HCT116 (cell line): ENCODE results near the gene DLG4. TPM values are rescaled to one million over a fixed set of nuclear protein-coding genes. Genes with fewer than 3 reads are reported as not detected.

Source experiments
- ATAC-seq: fragments of 200-7000 bp; cut with Tn5 transposase; 2 replicates; pipeline ENCODE4 v1.9.1; 2020; ENCODE audit warnings: mild to moderate bottlenecking, moderate library complexity
- BruUV-seq: library from RNA; stranded (reverse); fragments of 400-500 nt; replicated peaks from 2 replicates; lab custom pipeline; 2021; lab: Mats Ljungman, UMichigan
- CTCF ChIA-PET: fragments of 300-600 bp; sonication (Branson Sonifier 250); formaldehyde crosslinking; loops from one replicate; lab custom pipeline; 2021; ENCODE audit warnings: antibody characterized with exemption; lab: Charles Lee
- POLR2A ChIA-PET: fragments of 300-600, 350-600 bp; sonication (Branson Sonifier 250); formaldehyde crosslinking; loops from one replicate; lab custom pipeline; 2021; ENCODE audit warnings: antibody characterized with exemption; lab: Charles Lee
- RAD21 ChIA-PET, 2 experiments: fragments of 300-600 bp; sonication (Branson Sonifier 250); formaldehyde crosslinking; loops; one replicate each; lab custom pipeline; 2023; ENCODE audit warnings: low total read pairs in 2 of 2; ENCODE audit not compliant: uncharacterized antibody in 2 of 2, unreplicated experiment in 2 of 2, low non-redundant PET in 1 of 2; lab: Charles Lee
- DNase-seq: peaks from one replicate; pipeline ENCODE4 v3.0.0-alpha.2; 2010; ENCODE audit warnings: low read depth, low spot score
- H2AFZ ChIP-seq: fragments of 200-600 bp; shearing (Covaris generic), sonication (generic); 2 replicates; pipeline ENCODE4 v1.6.1; 2017; ENCODE audit warnings: low read depth, mixed run types, mixed read lengths, antibody characterized with exemption, low read length; ENCODE audit not compliant: poor library complexity, severe bottlenecking
- H3K27ac ChIP-seq: 2 replicates; pipeline ENCODE4 v1.5.1; 2012; ENCODE audit warnings: low read depth, low read length
- H3K27me3 ChIP-seq: fragments of 200-600 bp; sonication (generic); 2 replicates; pipeline ENCODE4 v1.6.1; 2016; ENCODE audit warnings: mixed run types, low read length, mixed read lengths; ENCODE audit not compliant: insufficient read depth
- H3K36me3 ChIP-seq, 2 experiments: fragments of 200-500 bp in 1 of 2; fragments of 200-600 bp in 1 of 2; sonication (Bioruptor generic) in 1 of 2; sonication (generic) in 1 of 2; 2 replicates each; pipeline versions ENCODE4 v1.5.1 to v1.6.1; 2014 to 2016; ENCODE audit warnings: low read length in 2 of 2, inconsistent platforms in 1 of 2, mixed read lengths in 1 of 2, mixed run types in 1 of 2; ENCODE audit not compliant: insufficient read depth in 2 of 2, control insufficient read depth in 1 of 2
- H3K4me1 ChIP-seq, 2 experiments: fragments of 200-600 bp in 1 of 2; sonication (generic) in 1 of 2; 2 replicates each; pipeline versions ENCODE4 v1.5.1 to v1.6.1; 2012 to 2017; ENCODE audit warnings: low read length in 2 of 2, inconsistent platforms in 1 of 2, mild to moderate bottlenecking in 1 of 2, mixed read lengths in 1 of 2, mixed run types in 1 of 2, moderate library complexity in 1 of 2; ENCODE audit not compliant: insufficient read depth in 2 of 2, control insufficient read depth in 1 of 2
- H3K4me2 ChIP-seq: fragments of 200-600 bp; sonication (generic); 2 replicates; pipeline ENCODE4 v1.6.1; 2017; ENCODE audit warnings: mixed run types, low read length, mixed read lengths
- H3K4me3 ChIP-seq, 2 experiments: fragments of 200-600 bp in 1 of 2; sonication (generic) in 1 of 2; replicated peaks in 1 of 2; 2 replicates each; pipeline ENCODE4 v1.5.1; 2011 to 2016; ENCODE audit warnings: low read length in 2 of 2, control low read depth in 1 of 2, low read depth in 1 of 2, mild to moderate bottlenecking in 1 of 2, mixed read lengths in 1 of 2, mixed run types in 1 of 2
- H3K79me2 ChIP-seq: fragments of 200-600 bp; sonication (generic); 2 replicates; pipeline ENCODE4 v1.6.1; 2017; ENCODE audit warnings: mild to moderate bottlenecking, mixed run types, low read length, moderate library complexity, mixed read lengths; ENCODE audit not compliant: insufficient read depth
- H3K9ac ChIP-seq: fragments of 200-600 bp; sonication (generic); 2 replicates; pipeline ENCODE4 v1.6.1; 2016; ENCODE audit warnings: low read length, mixed read lengths
- H3K9me2 ChIP-seq: fragments of 200-600 bp; sonication (generic), shearing (Covaris generic); 2 replicates; pipeline ENCODE4 v1.6.1; 2017; ENCODE audit warnings: mixed run types, mild to moderate bottlenecking, moderate library complexity; ENCODE audit not compliant: insufficient read depth
- H3K9me3 ChIP-seq, 2 experiments: fragments of 200-500 bp in 1 of 2; fragments of 200-600 bp in 1 of 2; sonication (Bioruptor generic) in 1 of 2; sonication (generic) in 1 of 2; 2 replicates each; pipeline ENCODE4 v1.6.1; 2014 to 2017; ENCODE audit warnings: low read length in 2 of 2, mixed read lengths in 2 of 2, inconsistent platforms in 1 of 2, low read depth in 1 of 2, mild to moderate bottlenecking in 1 of 2, mixed run types in 1 of 2, moderate library complexity in 1 of 2; ENCODE audit not compliant: control insufficient read depth in 1 of 2, insufficient read depth in 1 of 2
- H4K20me1 ChIP-seq: fragments of 200-600 bp; sonication (generic), shearing (Covaris generic); 2 replicates; pipeline ENCODE4 v1.6.1; 2017; ENCODE audit warnings: mixed run types, mild to moderate bottlenecking, moderate library complexity; ENCODE audit not compliant: insufficient read depth
- ATF3 ChIP-seq: IDR thresholded peaks from 2 replicates; pipeline ENCODE4 v1.6.1; 2012
- CEBPB ChIP-seq: IDR thresholded peaks from 2 replicates; pipeline ENCODE4 v1.6.1; 2012; ENCODE audit warnings: low read depth
- EGR1 ChIP-seq: IDR thresholded peaks from 2 replicates; pipeline ENCODE4 v1.6.1; 2012; ENCODE audit warnings: low read depth
- EZH2 ChIP-seq: fragments of 200-600 bp; sonication (generic); IDR thresholded peaks from 2 replicates; pipeline ENCODE4 v1.6.1; 2017; ENCODE audit warnings: antibody characterized with exemption, mixed run types
- EZH2phosphoT487 ChIP-seq: fragments of 200-600 bp; IDR thresholded peaks from 2 replicates; pipeline ENCODE4 v1.6.1; 2018; ENCODE audit warnings: antibody characterized with exemption, borderline replicate concordance
- FOSL1 ChIP-seq: IDR thresholded peaks from 2 replicates; pipeline ENCODE4 v1.6.1; 2012; ENCODE audit warnings: low read depth
- JUND ChIP-seq: IDR thresholded peaks from 2 replicates; pipeline ENCODE4 v1.6.1; 2012
- MAX ChIP-seq: IDR thresholded peaks from 2 replicates; pipeline ENCODE4 v1.6.1; 2012
- POLR2A ChIP-seq: IDR thresholded peaks from 2 replicates; pipeline ENCODE4 v1.7.0; 2011; ENCODE audit warnings: borderline replicate concordance; ENCODE audit not compliant: insufficient read depth, insufficient read length; ENCODE audit errors: extremely low read depth
- POLR2AphosphoS5 ChIP-seq: IDR thresholded peaks from 2 replicates; pipeline ENCODE4 v1.6.1; 2011; ENCODE audit warnings: mild to moderate bottlenecking, low read depth, low read length, moderate library complexity
- SIN3A ChIP-seq: IDR thresholded peaks from 2 replicates; pipeline ENCODE4 v1.6.1; 2012; ENCODE audit warnings: low read depth
- SRF ChIP-seq: IDR thresholded peaks from 2 replicates; pipeline ENCODE4 v1.6.1; 2012; ENCODE audit warnings: low read depth
- ZFX ChIP-seq: fragments of 450-650 bp; IDR thresholded peaks from 2 replicates; pipeline ENCODE4 v1.6.1; 2017
- ZNF274 ChIP-seq: fragments of 200-500 bp; sonication (Bioruptor generic); IDR thresholded peaks from 2 replicates; pipeline ENCODE4 v1.6.1; 2014; ENCODE audit warnings: mild to moderate bottlenecking, low read depth, low read length, inconsistent platforms
- intact Hi-C: fragments of 100-400 bp; cut with micrococcal nuclease; formaldehyde crosslinking; loops from 2 replicates; pipeline ENCODE4 v1.10.0; 2022
- total RNA-seq: library from RNA; stranded (reverse); gene quantifications from one replicate; pipeline ENCODE4 v1.2.1, GENCODE V29; 2021; ENCODE audit not compliant: unreplicated experiment

DLG4 gene
- total RNA-seq, 1 experiment from 2014 or later = 15.0 TPM

DNA sequence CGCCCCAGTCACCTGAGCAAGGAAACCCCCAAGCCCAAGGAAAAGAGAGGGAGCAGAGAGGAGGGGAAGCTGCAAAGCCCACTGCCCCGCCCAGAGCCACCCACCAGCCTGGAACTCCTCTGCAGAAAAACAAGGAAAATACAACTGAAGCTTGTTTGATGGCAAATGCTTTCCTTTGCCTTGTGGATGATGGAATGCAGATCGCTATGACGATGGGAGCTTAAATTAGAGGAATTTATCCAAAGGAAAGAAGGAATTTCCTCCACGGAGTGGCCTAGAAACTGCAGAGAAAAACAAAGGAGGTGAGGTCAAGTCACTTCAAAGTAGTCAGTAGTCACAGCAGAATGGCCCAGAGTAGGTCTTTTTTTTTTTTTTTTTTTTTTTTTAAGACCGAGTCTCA is 73.5 kb downstream of the DLG4 start:
- Histone ChIP-seq H3K36me3 (no peaks in the 10 kb centered on the region), H3K27me3 (no peaks in the 10 kb centered on the region), H3K4me2 (no peak overlapping the region), H4K20me1 (no peaks in the 10 kb centered on the region), H3K4me3 (no peak overlapping the region), H3K9me3 (no peaks in the 10 kb centered on the region), H3K4me1 (peaks cover 9 to 13% of the 10 kb centered on the region in 2 experiments; a peak in 3 of 4 replicates), H3K9me2 (no peaks in the 10 kb centered on the region), H2AFZ (no peak overlapping the region), H3K9ac (no peak overlapping the region), H3K79me2 (no peaks in the 10 kb centered on the region), H3K27ac (no peak overlapping the region)
- ATAC-seq = no peak
- CTCF ChIA-PET = interaction anchor here (0.7 kb wide), 1 partner anchor 150 kb away, joined by 3 read pairs; no protein-coding TSS in a partner anchor
- no TSS peak for BruUV-seq
- intact Hi-C loops = no loop called here
- TF ChIP-seq ATF3 (no peak), CEBPB (no peak), EZH2phosphoT487 (no peak), POLR2A (no peak), SRF (no peak), ZFX (no peak), FOSL1 (no peak), POLR2AphosphoS5 (no peak), EGR1 (no peak), SIN3A (no peak), MAX (no peak), EZH2 (no peak), ZNF274 (no peak), JUND (no peak)
- RAD21 ChIA-PET = interaction anchor here in 1 of 2 experiments (0.7 kb wide), 1 partner anchor 474 kb away, joined by 6 read pairs; no protein-coding TSS in a partner anchor
- no peak for DNase-seq
- POLR2A ChIA-PET = interaction anchor here (0.6 kb wide), 1 partner anchor 103 kb away, joined by 3 read pairs; no protein-coding TSS in a partner anchor
